ENCODE measurements around the gene CCDC117. TPM values are rescaled to one million over a fixed set of nuclear protein-coding genes. Genes with fewer than 3 reads are reported as not detected.
"Not testable (repeated sequence)": the region's sequence is repeated elsewhere in the genome, so short reads cannot be mapped to it uniquely, and the experiment has no call there.

CCDC117 gene
- total RNA-seq, 2 experiments from 2014 or later: 25.5 to 26.2 TPM

DNA sequence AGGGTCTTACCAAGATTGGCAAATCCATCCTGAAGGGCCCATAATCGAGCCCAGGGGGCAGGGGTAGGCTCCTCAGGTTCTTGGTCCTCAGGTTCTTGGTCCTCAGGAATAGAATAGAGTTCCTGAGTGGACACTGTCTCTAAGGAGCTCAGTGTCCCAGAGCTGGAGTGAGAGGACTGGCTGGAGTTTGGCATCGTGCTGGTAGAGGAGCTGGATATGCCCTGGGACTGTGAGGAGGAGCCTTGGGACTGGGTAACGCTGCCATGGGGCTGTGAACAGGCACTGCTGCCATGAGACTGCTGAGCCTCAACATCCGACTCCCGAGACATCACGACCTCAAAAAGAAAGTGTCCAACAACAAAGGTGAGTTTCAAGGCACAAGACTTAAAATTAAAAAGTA lies 38.1 kb upstream of the CCDC117 start:
- intact Hi-C loops (cut with micrococcal nuclease): no loop called here
- H3K36me3 Mint-ChIP-seq (ENCODE audit: low read depth): peaks cover 5% of the 10 kb centered on the region
- ChIA-PET POLR2A (interaction anchor here (1.1 kb wide), 1 partner anchor 9 kb away, joined by 3 read pairs; no protein-coding TSS in a partner anchor), CTCF (no interaction called here)
- ATAC-seq: no peak
- H3K27ac Mint-ChIP-seq: no peak overlapping the region
- no peaks in the 10 kb centered on the region for H3K4me1 Mint-ChIP-seq (ENCODE audit: low read depth)
- H3K9me3 Mint-ChIP-seq: no peaks in the 10 kb centered on the region
- TF ChIP-seq, protein P1, sequence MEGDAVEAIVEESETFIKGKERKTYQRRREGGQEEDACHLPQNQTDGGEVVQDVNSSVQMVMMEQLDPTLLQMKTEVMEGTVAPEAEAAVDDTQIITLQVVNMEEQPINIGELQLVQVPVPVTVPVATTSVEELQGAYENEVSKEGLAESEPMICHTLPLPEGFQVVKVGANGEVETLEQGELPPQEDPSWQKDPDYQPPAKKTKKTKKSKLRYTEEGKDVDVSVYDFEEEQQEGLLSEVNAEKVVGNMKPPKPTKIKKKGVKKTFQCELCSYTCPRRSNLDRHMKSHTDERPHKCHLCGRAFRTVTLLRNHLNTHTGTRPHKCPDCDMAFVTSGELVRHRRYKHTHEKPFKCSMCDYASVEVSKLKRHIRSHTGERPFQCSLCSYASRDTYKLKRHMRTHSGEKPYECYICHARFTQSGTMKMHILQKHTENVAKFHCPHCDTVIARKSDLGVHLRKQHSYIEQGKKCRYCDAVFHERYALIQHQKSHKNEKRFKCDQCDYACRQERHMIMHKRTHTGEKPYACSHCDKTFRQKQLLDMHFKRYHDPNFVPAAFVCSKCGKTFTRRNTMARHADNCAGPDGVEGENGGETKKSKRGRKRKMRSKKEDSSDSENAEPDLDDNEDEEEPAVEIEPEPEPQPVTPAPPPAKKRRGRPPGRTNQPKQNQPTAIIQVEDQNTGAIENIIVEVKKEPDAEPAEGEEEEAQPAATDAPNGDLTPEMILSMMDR (IDR thresholded peaks at IDR 0.05): no peak
- no peak overlapping the region for H3K4me3 Mint-ChIP-seq
- H3K27me3 Mint-ChIP-seq: no peaks in the 10 kb centered on the region
- no peak for DNase-seq

DNA sequence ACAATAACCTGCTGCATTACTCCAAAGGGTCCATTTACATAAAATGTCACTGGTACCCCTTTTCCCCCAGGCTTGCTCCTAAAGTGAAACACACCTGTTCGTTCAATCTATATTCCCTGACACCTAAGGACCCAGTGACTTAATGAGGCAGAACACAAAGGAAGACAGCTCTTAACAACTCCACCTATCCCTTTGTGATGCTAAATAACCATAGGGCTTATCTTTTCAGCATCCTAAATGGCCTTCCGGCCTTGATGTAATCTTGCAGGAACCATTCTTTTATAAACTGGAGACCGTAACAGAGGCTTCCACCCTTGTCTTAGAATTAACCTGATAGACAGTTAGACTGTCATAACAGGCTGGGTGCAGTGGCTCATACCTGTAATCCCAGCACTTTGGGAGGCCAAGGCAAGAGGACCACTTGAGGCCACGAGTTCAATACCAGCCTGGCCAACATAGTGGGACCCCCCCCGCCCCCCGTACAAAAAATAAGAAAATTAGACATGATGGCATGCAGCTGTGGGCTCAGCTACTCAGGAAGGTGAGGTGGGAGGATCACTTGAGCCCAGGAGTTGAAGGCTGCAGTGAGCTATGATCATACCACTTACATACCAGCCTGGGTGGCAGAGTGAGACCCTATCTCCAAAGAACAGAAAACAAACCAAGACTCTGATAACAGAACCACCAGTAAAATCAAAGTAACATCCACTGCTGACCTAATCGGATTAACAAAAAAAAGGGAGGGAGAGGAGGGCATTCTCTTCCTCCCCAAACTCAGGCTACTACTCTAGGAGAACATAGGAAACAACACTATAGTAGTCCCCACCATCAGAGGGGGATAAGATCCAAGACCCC lies 36.0 kb upstream of the CCDC117 start:
- no peak overlapping the region for H3K27ac Mint-ChIP-seq
- no peaks in the 10 kb centered on the region for H3K27me3 Mint-ChIP-seq
- H3K4me1 Mint-ChIP-seq (ENCODE audit: low read depth): peaks cover 3% of the 10 kb centered on the region
- ATAC-seq: no peak
- ChIA-PET CTCF (no interaction called here), POLR2A (no interaction called here)
- H3K9me3 Mint-ChIP-seq: no peaks in the 10 kb centered on the region
- intact Hi-C loops (cut with micrococcal nuclease): no loop called here
- no peak for DNase-seq
- peaks cover 6% of the 10 kb centered on the region for H3K36me3 Mint-ChIP-seq (ENCODE audit: low read depth)
- H3K4me3 Mint-ChIP-seq: no peak overlapping the region
- TF ChIP-seq, protein P1 (IDR thresholded peaks at IDR 0.05): no peak

DNA sequence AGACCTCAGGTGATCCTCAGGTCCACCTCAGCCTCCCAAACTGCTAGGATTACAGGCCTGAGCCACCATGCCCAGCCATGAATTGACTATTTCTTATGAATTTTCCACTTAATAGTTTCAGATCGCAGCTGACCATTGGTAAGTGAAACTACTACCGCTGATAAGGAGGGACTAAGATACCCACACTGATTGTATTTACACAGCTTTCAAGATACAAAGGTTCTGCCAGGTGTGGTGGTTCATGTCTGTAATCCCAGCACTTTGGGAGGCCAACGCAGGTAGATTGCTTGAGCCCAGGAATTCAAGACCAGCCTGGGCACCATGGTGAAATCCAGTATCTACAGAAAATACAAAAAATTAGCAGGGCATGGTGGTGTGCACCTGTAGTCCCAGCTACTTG lies 34.8 kb upstream of the CCDC117 start:
- H3K9me3 Mint-ChIP-seq: no peaks in the 10 kb centered on the region
- no peak overlapping the region for H3K4me3 Mint-ChIP-seq
- H3K36me3 Mint-ChIP-seq (ENCODE audit: low read depth): peaks cover 11% of the 10 kb centered on the region
- TF ChIP-seq, protein P1 (IDR thresholded peaks at IDR 0.05): no peak
- intact Hi-C loops (cut with micrococcal nuclease): no loop called here
- H3K27ac Mint-ChIP-seq: no peak overlapping the region
- ATAC-seq (no peak), DNase-seq (no peak)
- ChIA-PET CTCF (interaction anchor here (1.6 kb wide), 1 partner anchor 91 kb away, joined by 4 read pairs; no protein-coding TSS in a partner anchor), POLR2A (interaction anchor here (0.6 to 1.1 kb wide), 2 partner anchors 16 to 118 kb away, joined by 3 read pairs; no protein-coding TSS in a partner anchor)
- H3K27me3 Mint-ChIP-seq: no peaks in the 10 kb centered on the region
- peaks cover 8% of the 10 kb centered on the region for H3K4me1 Mint-ChIP-seq (ENCODE audit: low read depth)

DNA sequence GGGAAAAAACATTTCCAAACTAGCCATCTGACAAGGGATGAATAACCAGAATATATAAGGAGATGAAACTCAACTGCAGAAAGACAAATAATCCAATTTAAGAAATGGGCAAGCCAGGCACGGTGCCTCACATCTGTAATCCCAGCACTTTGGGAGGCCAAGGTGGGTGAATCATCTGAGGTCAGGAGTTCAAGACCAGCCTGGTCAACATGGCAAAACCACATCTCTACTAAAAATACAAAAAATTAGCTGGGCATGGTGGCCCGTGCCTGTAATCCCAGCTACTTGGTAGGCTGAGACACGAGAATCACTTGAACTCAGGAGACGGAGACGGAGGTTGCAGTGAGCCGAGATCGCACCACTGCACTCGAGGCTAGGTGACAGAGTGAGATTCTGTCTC lies 33.6 kb upstream of the CCDC117 start:
- H3K27me3 Mint-ChIP-seq; H3K4me3 Mint-ChIP-seq; DNase-seq; H3K27ac Mint-ChIP-seq; intact Hi-C loops (cut with micrococcal nuclease); POLR2A ChIA-PET; ATAC-seq; H3K9me3 Mint-ChIP-seq: not testable (repeated sequence)
- H3K4me1 Mint-ChIP-seq (ENCODE audit: low read depth): peaks cover 19% of the 10 kb centered on the region
- CTCF ChIA-PET: interaction anchor here (1.6 kb wide), 1 partner anchor 90 kb away, joined by 4 read pairs; no protein-coding TSS in a partner anchor
- H3K36me3 Mint-ChIP-seq (ENCODE audit: low read depth): peaks cover 15% of the 10 kb centered on the region

DNA sequence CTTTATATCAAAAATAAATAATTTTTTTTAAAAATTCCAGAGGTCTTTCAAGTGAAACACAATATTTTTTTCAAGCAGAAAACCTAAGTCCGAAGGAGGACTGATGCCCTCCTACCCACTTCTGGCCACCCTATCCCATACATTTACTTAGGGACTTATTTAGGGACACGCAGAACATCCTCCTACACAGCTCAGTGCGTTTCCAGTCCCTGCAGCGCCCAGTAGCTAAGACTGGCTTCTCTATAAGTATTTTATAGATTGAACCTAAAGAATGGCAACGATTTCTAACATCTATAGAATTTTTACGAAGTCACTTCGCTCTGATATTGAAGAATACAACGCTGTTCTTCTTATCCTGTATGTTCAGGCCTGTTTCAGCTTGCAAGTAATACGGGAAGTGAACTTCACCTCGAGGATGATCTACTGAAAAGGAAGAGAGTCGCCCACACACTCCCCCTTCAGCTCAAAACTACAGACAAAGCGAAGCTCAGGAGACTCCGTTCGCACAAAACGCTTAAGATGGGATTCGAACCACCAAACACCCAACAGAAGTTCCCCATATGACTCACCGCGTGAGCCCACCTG lies 31.2 kb upstream of the CCDC117 start:
- no peak for DNase-seq
- H3K27me3 Mint-ChIP-seq: no peaks in the 10 kb centered on the region
- peak overlapping the region; percentile 96 for H3K27ac Mint-ChIP-seq
- CTCF ChIA-PET: interaction anchor here (0.8 to 1.6 kb wide), 4 partner anchors 70 to 822 kb away, joined by 3 read pairs; partner anchors contain the start of gene PITPNB
- POLR2A ChIA-PET: interaction anchor here (1.8 kb wide), 1 partner anchor 59 kb away, joined by 13 read pairs; the partner anchor contains the start of gene XBP1
- TF ChIP-seq, protein P1 (IDR thresholded peaks at IDR 0.05): no peak
- peak overlapping the region; percentile 94 for H3K4me3 Mint-ChIP-seq
- H3K9me3 Mint-ChIP-seq: no peaks in the 10 kb centered on the region
- ATAC-seq: no peak
- peaks cover 25% of the 10 kb centered on the region for H3K36me3 Mint-ChIP-seq (ENCODE audit: low read depth)
- intact Hi-C loops (cut with micrococcal nuclease): no loop called here
- peaks cover 22% of the 10 kb centered on the region for H3K4me1 Mint-ChIP-seq (ENCODE audit: low read depth)

Measured in activated CD8-positive, alpha-beta T cell treated with anti-CD3 and anti-CD28 coated beads for 36 hours (primary cell).